Fibroblast of lung (primary cell): Measurements from ENCODE around the gene RNF145.

Experiments
- CTCF ChIP-seq, 2 donors: IDR thresholded peaks in 1 of 2; conservative IDR thresholded peaks in 1 of 2; 1 replicate in 1 of 2; 2 replicates in 1 of 2; pipeline ENCODE4 v1.5.1; 2011 to 2012; ENCODE audit warnings: low read length in 2 of 2, control low read depth in 1 of 2, inconsistent platforms in 1 of 2, low read depth in 1 of 2, mild to moderate bottlenecking in 1 of 2
- EZH2 ChIP-seq: IDR thresholded peaks from 2 replicates; pipeline ENCODE4 v1.5.1; 2012; ENCODE audit warnings: low read length, control low read depth, mild to moderate bottlenecking; ENCODE audit errors: missing control alignments

DNA sequence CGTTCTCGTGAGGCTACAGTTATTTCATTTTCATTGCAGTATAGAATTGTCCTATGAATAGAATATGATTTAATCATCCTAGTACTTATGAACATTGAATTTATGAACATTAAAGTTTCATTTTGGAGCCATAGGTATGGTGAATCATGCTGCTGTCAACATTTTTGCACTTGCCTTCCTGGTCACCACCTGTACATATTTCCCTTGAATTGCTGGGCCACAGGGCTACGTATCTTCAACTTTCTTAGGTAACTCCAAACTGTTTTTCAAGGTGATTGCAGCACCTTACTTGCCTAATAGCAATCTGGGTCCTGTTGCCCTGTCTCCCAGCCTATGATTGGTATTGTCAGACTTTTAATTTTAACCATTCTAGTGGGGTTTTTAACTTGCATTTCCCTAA, 6.5 kb upstream of the RNF145 start:
- no peak for TF ChIP-seq CTCF (conservative IDR thresholded peaks at IDR 0.05 in 1 of 2, IDR thresholded peaks at IDR 0.05 in 1 of 2; ENCODE audit: low read depth in 1 of 2, low read length in 2 of 2)
- TF ChIP-seq EZH2 = no peak
